HepG2 (cell line): ENCODE data around the gene ZMYND19. TPM values are rescaled to one million over a fixed set of nuclear protein-coding genes. Genes with fewer than 3 reads are reported as not detected.

ENCODE experiments used
- ISL2 ChIP-seq: sonication (generic); formaldehyde crosslinking; IDR thresholded peaks from 2 replicates; pipeline ENCODE4 v1.5.0; 2020; ENCODE audit warnings: missing genetic modification reagents
- KMT2A ChIP-seq: sonication (generic); formaldehyde crosslinking; IDR thresholded peaks from 2 replicates; pipeline ENCODE4 v1.4.0; 2020; ENCODE audit warnings: missing genetic modification reagents
- NFKB2 ChIP-seq: sonication (generic); formaldehyde crosslinking; IDR thresholded peaks from 2 replicates; pipeline ENCODE4 v1.4.0; 2020; ENCODE audit warnings: missing genetic modification reagents, borderline replicate concordance
- RBFOX2 ChIP-seq: fragments of 200-400 bp; formaldehyde crosslinking; IDR thresholded peaks from 2 replicates; pipeline ENCODE4 v1.6.1; 2017; ENCODE audit warnings: low read depth, mild to moderate bottlenecking, low read length
- SIX1 ChIP-seq: sonication (generic); formaldehyde crosslinking; IDR thresholded peaks from 2 replicates; pipeline ENCODE4 v1.4.0; 2020; ENCODE audit warnings: missing genetic modification reagents, borderline replicate concordance
- YEATS4 ChIP-seq: sonication (generic); formaldehyde crosslinking; IDR thresholded peaks from 2 replicates; pipeline ENCODE4 v1.4.0; 2020; ENCODE audit warnings: missing genetic modification reagents, borderline replicate concordance
- ZBTB38 ChIP-seq: sonication (generic); formaldehyde crosslinking; IDR thresholded peaks from 2 replicates; pipeline ENCODE4 v1.5.1; 2020; ENCODE audit warnings: mild to moderate bottlenecking, missing genetic modification reagents
- ZBTB7A ChIP-seq: sonication (generic); formaldehyde crosslinking; IDR thresholded peaks from 2 replicates; pipeline ENCODE4 v1.8.0; 2022; ENCODE audit warnings: mild to moderate bottlenecking, missing genetic modification reagents
- ZNF143 ChIP-seq: sonication (generic); formaldehyde crosslinking; IDR thresholded peaks from 2 replicates; pipeline ENCODE4 v1.4.0; 2020; ENCODE audit warnings: missing genetic modification reagents
- ZNF354B ChIP-seq: sonication (generic); formaldehyde crosslinking; IDR thresholded peaks from 2 replicates; pipeline ENCODE4 v1.8.0; 2022; ENCODE audit warnings: mild to moderate bottlenecking, missing genetic modification reagents
- ZNF746 ChIP-seq: sonication (generic); formaldehyde crosslinking; IDR thresholded peaks from 2 replicates; pipeline ENCODE4 v1.8.0; 2022; ENCODE audit warnings: mild to moderate bottlenecking, missing genetic modification reagents
- ZNF839 ChIP-seq: sonication (generic); formaldehyde crosslinking; IDR thresholded peaks from 2 replicates; pipeline ENCODE4 v1.4.0; 2020; ENCODE audit warnings: missing genetic modification reagents, mild to moderate bottlenecking, borderline replicate concordance
- polyA plus RNA-seq, 8 experiments: library from polyadenylated mRNA; depleted of rRNA in 3 of 8; stranded (reverse) in 7 of 8; unstranded in 1 of 8; fragments of >200 nt; fragmentation: Illumina TruSeq in 4 of 8; extraction: Trizol in 4 of 8; gene quantifications; 2 replicates each; pipeline versions ENCODE4 v1.2.1 to v1.2.3, GENCODE V29; 2011 to 2016; ENCODE audit warnings: low read depth in 4 of 8, missing spikeins in 1 of 8, mixed read lengths in 1 of 8; ENCODE audit not compliant: insufficient read depth in 1 of 8
- total RNA-seq, 5 experiments: library from RNA; depleted of rRNA; stranded (reverse); fragments of >200 nt; fragmentation: Illumina TruSeq; extraction: Trizol; gene quantifications; 2 replicates each; pipeline ENCODE4 v1.2.3, GENCODE V29; 2016; ENCODE audit warnings: low read depth in 1 of 5
- TF ChIP-seq, protein P1 (sequence below): sonication (generic); formaldehyde crosslinking; IDR thresholded peaks from 2 replicates; pipeline ENCODE4 v1.8.0; 2022; ENCODE audit warnings: missing genetic modification reagents, mild to moderate bottlenecking, moderate library complexity, borderline replicate concordance
- TF ChIP-seq, protein P2 (sequence below): sonication (generic); formaldehyde crosslinking; IDR thresholded peaks from 2 replicates; pipeline ENCODE4 v1.5.0; 2020; ENCODE audit warnings: missing genetic modification reagents, mild to moderate bottlenecking, borderline replicate concordance
- TF ChIP-seq, protein P3 (sequence below): sonication (generic); formaldehyde crosslinking; IDR thresholded peaks from 2 replicates; pipeline ENCODE4 v1.5.0; 2020; ENCODE audit warnings: missing genetic modification reagents
- TF ChIP-seq, protein P4 (sequence below): sonication (generic); formaldehyde crosslinking; IDR thresholded peaks from 2 replicates; pipeline ENCODE4 v1.4.0; 2020; ENCODE audit warnings: missing genetic modification reagents, borderline replicate concordance
- TF ChIP-seq, protein P5 (sequence below): sonication (generic); formaldehyde crosslinking; IDR thresholded peaks from 2 replicates; pipeline ENCODE4 v1.8.1; 2023; ENCODE audit warnings: mild to moderate bottlenecking, inconsistent platforms, moderate library complexity, missing genetic modification reagents, borderline replicate concordance

Gene ZMYND19
- total and polyA plus RNA-seq, 2 of the 13 experiments (the other 11 are each of a cell fraction or from before 2014, with no cell fraction given), result 21.3 to 38.7 TPM

DNA sequence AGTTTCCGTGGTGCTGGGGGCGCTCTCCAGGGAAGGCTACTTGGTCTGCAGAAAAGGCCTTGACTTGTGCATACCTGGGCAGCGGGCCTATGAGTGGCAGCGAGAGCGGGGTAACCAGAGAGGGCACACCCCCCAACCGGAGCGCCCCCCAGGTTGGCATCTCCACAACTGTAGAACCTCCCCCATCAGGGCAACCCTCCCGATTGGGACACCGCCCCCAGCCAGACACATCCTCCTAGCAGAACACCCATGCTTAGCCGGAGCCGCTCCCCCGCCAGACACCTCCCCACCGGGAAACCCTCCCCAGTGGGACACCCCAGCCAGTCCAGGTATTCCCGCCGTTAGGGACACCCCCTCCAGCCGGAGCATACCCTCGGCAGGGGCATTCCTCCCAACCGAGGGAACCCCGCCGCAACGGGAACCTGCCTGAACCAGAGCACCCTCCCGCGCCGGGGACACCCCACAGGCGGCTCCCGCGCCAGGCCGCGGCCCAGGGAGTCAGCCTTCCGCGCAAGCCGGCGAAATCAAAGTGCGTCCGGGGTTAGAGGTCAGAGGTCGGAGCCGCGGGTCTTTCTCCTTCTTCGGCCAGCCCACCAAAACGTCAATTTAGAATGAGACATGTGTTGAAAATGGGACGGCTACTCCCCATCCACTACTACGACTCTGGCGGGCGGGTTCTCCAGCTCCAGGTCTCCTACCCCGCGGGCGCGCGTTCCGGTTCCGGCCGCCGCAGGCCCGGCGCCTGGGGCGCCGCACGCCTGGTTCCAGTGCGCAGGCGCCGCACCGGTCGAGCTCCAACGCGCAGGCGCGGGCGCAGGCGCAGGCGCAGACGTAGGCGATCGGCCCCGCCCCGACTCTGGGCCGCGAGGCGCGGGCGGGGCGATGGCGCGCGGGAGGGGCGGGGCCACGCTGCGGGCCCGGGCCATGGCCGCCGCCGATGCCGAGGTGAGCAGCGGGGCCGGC is 28.1 kb upstream of the ZMYND19 start, which contains the start of gene EHMT1 (continued):
- TF ChIP-seq, protein P1, sequence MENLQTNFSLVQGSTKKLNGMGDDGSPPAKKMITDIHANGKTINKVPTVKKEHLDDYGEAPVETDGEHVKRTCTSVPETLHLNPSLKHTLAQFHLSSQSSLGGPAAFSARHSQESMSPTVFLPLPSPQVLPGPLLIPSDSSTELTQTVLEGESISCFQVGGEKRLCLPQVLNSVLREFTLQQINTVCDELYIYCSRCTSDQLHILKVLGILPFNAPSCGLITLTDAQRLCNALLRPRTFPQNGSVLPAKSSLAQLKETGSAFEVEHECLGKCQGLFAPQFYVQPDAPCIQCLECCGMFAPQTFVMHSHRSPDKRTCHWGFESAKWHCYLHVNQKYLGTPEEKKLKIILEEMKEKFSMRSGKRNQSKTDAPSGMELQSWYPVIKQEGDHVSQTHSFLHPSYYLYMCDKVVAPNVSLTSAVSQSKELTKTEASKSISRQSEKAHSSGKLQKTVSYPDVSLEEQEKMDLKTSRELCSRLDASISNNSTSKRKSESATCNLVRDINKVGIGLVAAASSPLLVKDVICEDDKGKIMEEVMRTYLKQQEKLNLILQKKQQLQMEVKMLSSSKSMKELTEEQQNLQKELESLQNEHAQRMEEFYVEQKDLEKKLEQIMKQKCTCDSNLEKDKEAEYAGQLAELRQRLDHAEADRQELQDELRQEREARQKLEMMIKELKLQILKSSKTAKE (CRISPR knock-in tag), result no peak
- TF ChIP-seq, protein P2, sequence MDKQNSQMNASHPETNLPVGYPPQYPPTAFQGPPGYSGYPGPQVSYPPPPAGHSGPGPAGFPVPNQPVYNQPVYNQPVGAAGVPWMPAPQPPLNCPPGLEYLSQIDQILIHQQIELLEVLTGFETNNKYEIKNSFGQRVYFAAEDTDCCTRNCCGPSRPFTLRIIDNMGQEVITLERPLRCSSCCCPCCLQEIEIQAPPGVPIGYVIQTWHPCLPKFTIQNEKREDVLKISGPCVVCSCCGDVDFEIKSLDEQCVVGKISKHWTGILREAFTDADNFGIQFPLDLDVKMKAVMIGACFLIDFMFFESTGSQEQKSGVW (CRISPR knock-in tag), result no peak
- TF ChIP-seq ISL2 (peak; percentile 57; the same call in 1 of the 2 replicates), ZBTB7A (CRISPR knock-in tag) (no peak), SIX1 (CRISPR knock-in tag) (0 out of 2 replicates have a peak, but pooled peaks have one; percentile 20), NFKB2 (CRISPR knock-in tag) (peak; percentile 30; the same call in 1 of the 2 replicates), ZNF839 (CRISPR knock-in tag) (peak; percentile 100), ZNF746 (CRISPR knock-in tag) (0 out of 2 replicates have a peak, but pooled peaks have one; percentile 30), ZNF143 (CRISPR knock-in tag) (peak; percentile 31; the same call in 1 of the 2 replicates), ZNF354B (CRISPR knock-in tag) (no peak), RBFOX2 (peak; percentile 72), KMT2A (peak; percentile 68; the same call in 1 of the 2 replicates), ZBTB38 (CRISPR knock-in tag) (peak; percentile 16; the same call in 1 of the 2 replicates), YEATS4 (peak; percentile 62; the same call in 1 of the 2 replicates)
- TF ChIP-seq, protein P3, sequence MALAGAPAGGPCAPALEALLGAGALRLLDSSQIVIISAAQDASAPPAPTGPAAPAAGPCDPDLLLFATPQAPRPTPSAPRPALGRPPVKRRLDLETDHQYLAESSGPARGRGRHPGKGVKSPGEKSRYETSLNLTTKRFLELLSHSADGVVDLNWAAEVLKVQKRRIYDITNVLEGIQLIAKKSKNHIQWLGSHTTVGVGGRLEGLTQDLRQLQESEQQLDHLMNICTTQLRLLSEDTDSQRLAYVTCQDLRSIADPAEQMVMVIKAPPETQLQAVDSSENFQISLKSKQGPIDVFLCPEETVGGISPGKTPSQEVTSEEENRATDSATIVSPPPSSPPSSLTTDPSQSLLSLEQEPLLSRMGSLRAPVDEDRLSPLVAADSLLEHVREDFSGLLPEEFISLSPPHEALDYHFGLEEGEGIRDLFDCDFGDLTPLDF (CRISPR knock-in tag), result peak; percentile 59
- TF ChIP-seq, protein P4, sequence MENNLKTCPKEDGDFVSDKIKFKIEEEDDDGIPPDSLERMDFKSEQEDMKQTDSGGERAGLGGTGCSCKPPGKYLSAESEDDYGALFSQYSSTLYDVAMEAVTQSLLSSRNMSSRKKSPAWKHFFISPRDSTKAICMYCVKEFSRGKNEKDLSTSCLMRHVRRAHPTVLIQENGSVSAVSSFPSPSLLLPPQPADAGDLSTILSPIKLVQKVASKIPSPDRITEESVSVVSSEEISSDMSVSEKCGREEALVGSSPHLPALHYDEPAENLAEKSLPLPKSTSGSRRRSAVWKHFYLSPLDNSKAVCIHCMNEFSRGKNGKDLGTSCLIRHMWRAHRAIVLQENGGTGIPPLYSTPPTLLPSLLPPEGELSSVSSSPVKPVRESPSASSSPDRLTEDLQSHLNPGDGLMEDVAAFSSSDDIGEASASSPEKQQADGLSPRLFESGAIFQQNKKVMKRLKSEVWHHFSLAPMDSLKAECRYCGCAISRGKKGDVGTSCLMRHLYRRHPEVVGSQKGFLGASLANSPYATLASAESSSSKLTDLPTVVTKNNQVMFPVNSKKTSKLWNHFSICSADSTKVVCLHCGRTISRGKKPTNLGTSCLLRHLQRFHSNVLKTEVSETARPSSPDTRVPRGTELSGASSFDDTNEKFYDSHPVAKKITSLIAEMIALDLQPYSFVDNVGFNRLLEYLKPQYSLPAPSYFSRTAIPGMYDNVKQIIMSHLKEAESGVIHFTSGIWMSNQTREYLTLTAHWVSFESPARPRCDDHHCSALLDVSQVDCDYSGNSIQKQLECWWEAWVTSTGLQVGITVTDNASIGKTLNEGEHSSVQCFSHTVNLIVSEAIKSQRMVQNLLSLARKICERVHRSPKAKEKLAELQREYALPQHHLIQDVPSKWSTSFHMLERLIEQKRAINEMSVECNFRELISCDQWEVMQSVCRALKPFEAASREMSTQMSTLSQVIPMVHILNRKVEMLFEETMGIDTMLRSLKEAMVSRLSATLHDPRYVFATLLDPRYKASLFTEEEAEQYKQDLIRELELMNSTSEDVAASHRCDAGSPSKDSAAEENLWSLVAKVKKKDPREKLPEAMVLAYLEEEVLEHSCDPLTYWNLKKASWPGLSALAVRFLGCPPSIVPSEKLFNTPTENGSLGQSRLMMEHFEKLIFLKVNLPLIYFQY (CRISPR knock-in tag), result peak; percentile 62; the same call in 1 of the 2 replicates
- TF ChIP-seq, protein P5, sequence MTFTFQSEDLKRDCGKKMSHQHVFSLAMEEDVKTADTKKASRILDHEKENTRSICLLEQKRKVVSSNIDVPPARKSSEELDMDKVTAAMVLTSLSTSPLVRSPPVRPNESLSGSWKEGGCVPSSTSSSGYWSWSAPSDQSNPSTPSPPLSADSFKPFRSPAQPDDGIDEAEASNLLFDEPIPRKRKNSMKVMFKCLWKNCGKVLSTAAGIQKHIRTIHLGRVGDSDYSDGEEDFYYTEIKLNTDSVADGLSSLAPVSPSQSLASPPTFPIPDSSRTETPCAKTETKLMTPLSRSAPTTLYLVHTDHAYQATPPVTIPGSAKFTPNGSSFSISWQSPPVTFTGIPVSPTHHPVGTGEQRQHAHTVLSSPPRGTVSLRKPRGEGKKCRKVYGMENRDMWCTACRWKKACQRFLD (CRISPR knock-in tag), result 0 out of 2 replicates have a peak, but pooled peaks have one; percentile 70
